Stomach (tissue), 9 donors: ENCODE data around the gene SCN5A. TPM values are rescaled to one million over a fixed set of nuclear protein-coding genes. Genes with fewer than 3 reads are reported as not detected.

ENCODE experiments used
- DNase-seq, 2 donors: peaks; one replicate each; pipeline versions ENCODE4 v3.0.0 to v3.0.0-alpha.2; 2013 to 2019
- H3K27ac ChIP-seq, 5 donors: fragments of 200-600 bp in 4 of 5; sonication (generic) in 4 of 5; one replicate each; pipeline ENCODE4 v1.5.1; 2013 to 2019; ENCODE audit warnings: mild to moderate bottlenecking in 1 of 5, moderate library complexity in 1 of 5
- H3K27me3 ChIP-seq, 3 donors: fragments of 200-600 bp; sonication (generic); one replicate each; pipeline ENCODE4 v1.5.1; 2017 to 2019; ENCODE audit warnings: mixed run types in 1 of 3
- H3K36me3 ChIP-seq, 4 donors: fragments of 200-600 bp; sonication (generic); 1 replicate in 3 of 4; 2 replicates in 1 of 4; pipeline ENCODE4 v1.5.1; 2016 to 2019
- H3K4me1 ChIP-seq, 4 donors: fragments of 200-600 bp; sonication (generic); one replicate each; pipeline ENCODE4 v1.5.1; 2016 to 2019
- H3K4me3 ChIP-seq, 4 donors: fragments of 200-600 bp; sonication (generic) in 3 of 4; one replicate each; pipeline ENCODE4 v1.5.1; 2016 to 2019; ENCODE audit warnings: mild to moderate bottlenecking in 1 of 4
- H3K9me3 ChIP-seq, 4 donors: fragments of 200-600 bp; sonication (generic); one replicate each; pipeline ENCODE4 v1.5.1; 2016 to 2019
- EP300 ChIP-seq: sonication (generic); formaldehyde crosslinking; IDR thresholded peaks from one replicate; pipeline ENCODE4 v1.6.1; 2017; ENCODE audit warnings: antibody characterized with exemption
- POLR2A ChIP-seq, 4 donors: fragments of 450-650 bp; IDR thresholded peaks; one replicate each; pipeline ENCODE4 v1.6.1; 2016; ENCODE audit warnings: antibody characterized with exemption in 4 of 4, control low read depth in 2 of 4, mild to moderate bottlenecking in 1 of 4, moderate library complexity in 1 of 4
- POLR2AphosphoS5 ChIP-seq, 3 donors: sonication (generic); formaldehyde crosslinking; IDR thresholded peaks; one replicate each; pipeline ENCODE4 v1.6.1; 2016; ENCODE audit warnings: antibody characterized with exemption in 3 of 3
- WGBS, 5 donors: extraction: QIAGEN DNeasy Blood & Tissue Kit in 3 of 5; methylation state at CpG; one replicate each; pipeline versions ENCODE4 v1.1.5 to v1.1.7; 2013 to 2018; 5-methylcytosine and 5-hydroxymethylcytosine counted together
- intact Hi-C: fragments of 100-400 bp; cut with DNase I; formaldehyde crosslinking; loops from one replicate; pipeline ENCODE4 v1.15.1; 2023; ENCODE audit warnings: low total_unique reads
- polyA plus RNA-seq, 3 donors: library from polyadenylated mRNA; stranded (reverse); fragments of 200-250 nt; gene quantifications; one replicate each; pipeline ENCODE4 v1.2.3, GENCODE V29; 2013
- total RNA-seq, 5 donors: library from RNA; depleted of rRNA; stranded (reverse); fragments of >200 nt; gene quantifications; one replicate each; pipeline versions ENCODE4 v1.1.0 to v1.2.3, GENCODE V29; 2014 to 2016
- TF ChIP-seq, protein P1 (sequence below), 7 experiments: fragments of 450-650 bp in 4 of 7; fragments of 200-600 bp in 3 of 7; sonication (generic) in 3 of 7; IDR thresholded peaks; one replicate each; pipeline ENCODE4 v1.5.1; 2016 to 2019; ENCODE audit warnings: antibody characterized with exemption in 7 of 7, control low read depth in 2 of 7, mild to moderate bottlenecking in 1 of 7
- donor health status: healthy with polysubstance abuse.
- donor health status: Bipolar disorder and iron deficiency.
- donor health status: healthy.

SCN5A gene
- total and polyA plus RNA-seq, 8 donors, result 0.05 to 1.1 (median 0.10) TPM; not detected in 4

DNA sequence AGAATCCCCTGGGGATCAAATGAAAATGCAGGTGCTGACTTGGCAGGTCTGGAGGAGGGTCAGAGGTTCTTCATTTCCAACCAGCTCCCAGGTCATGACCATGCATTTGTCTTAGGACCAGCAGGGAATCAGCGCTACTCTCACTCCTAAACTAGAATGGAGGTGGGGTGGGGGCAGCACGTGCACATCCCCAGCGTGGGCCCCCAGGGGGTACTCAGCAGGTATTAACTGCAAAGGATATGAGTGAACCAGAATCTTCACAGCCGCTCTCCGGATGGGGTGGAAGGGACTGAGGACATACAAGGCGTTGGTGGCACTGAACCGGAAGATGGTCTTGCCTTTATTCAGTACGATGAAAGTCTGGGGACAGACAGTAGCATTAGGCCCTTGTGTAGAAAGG is 19.4 kb downstream of the SCN5A start:
- TF ChIP-seq POLR2AphosphoS5 (IDR thresholded peaks at IDR 0.05) (no peak), EP300 (no peak), POLR2A (IDR thresholded peaks at IDR 0.05) (no peak)
- TF ChIP-seq, protein P1, sequence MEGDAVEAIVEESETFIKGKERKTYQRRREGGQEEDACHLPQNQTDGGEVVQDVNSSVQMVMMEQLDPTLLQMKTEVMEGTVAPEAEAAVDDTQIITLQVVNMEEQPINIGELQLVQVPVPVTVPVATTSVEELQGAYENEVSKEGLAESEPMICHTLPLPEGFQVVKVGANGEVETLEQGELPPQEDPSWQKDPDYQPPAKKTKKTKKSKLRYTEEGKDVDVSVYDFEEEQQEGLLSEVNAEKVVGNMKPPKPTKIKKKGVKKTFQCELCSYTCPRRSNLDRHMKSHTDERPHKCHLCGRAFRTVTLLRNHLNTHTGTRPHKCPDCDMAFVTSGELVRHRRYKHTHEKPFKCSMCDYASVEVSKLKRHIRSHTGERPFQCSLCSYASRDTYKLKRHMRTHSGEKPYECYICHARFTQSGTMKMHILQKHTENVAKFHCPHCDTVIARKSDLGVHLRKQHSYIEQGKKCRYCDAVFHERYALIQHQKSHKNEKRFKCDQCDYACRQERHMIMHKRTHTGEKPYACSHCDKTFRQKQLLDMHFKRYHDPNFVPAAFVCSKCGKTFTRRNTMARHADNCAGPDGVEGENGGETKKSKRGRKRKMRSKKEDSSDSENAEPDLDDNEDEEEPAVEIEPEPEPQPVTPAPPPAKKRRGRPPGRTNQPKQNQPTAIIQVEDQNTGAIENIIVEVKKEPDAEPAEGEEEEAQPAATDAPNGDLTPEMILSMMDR (IDR thresholded peaks at IDR 0.05), result no peak
- WGBS, 5 donors, result 72 to 82% (median 72%) methylated on average over 8 of the region's 8 CpGs
- H3K36me3 ChIP-seq, result no peaks in the 10 kb centered on the region
- no peak for DNase-seq
- H3K4me1 ChIP-seq, result no peaks in the 10 kb centered on the region
- intact Hi-C loops, result no loop called here
- H3K4me3 ChIP-seq, result no peak overlapping the region
- H3K27me3 ChIP-seq, result peaks cover 0 to 13% (median 0%) of the 10 kb centered on the region in 3 donors
- no peaks in the 10 kb centered on the region for H3K9me3 ChIP-seq
- H3K27ac ChIP-seq, result no peak overlapping the region

DNA sequence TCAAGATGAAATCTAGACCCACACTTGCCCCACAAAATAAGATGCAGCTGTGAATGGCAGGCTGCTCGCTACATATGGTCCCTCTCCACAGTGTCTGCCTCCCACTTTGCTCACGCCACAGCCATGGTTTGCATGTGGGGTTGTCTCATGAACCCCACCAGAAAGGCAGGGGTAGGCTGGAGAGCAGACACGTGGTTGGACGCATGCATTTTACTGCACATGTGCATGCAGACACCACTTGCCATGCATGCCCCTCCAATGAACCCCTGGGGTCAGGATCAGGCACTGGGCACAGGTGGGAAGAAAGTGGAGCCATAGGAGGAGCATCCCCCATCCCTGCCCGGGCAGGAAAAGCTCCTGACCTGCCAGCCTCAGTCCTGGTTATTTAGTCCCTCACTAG is 20.7 kb downstream of the SCN5A start:
- no peaks in the 10 kb centered on the region for H3K9me3 ChIP-seq
- no peaks in the 10 kb centered on the region for H3K4me1 ChIP-seq
- 89 to 93% (median 89%) methylated on average over 4 to 5 of the region's 5 CpGs for WGBS, 5 donors
- no peak for DNase-seq
- H3K4me3 ChIP-seq, result no peak overlapping the region
- H3K36me3 ChIP-seq, result no peaks in the 10 kb centered on the region
- peaks cover 0 to 8% (median 0%) of the 10 kb centered on the region in 3 donors for H3K27me3 ChIP-seq
- TF ChIP-seq EP300 (no peak), POLR2A (IDR thresholded peaks at IDR 0.05) (no peak), POLR2AphosphoS5 (IDR thresholded peaks at IDR 0.05) (no peak)
- TF ChIP-seq, protein P1 (IDR thresholded peaks at IDR 0.05), result no peak
- no peak overlapping the region for H3K27ac ChIP-seq
- intact Hi-C loops, result no loop called here

DNA sequence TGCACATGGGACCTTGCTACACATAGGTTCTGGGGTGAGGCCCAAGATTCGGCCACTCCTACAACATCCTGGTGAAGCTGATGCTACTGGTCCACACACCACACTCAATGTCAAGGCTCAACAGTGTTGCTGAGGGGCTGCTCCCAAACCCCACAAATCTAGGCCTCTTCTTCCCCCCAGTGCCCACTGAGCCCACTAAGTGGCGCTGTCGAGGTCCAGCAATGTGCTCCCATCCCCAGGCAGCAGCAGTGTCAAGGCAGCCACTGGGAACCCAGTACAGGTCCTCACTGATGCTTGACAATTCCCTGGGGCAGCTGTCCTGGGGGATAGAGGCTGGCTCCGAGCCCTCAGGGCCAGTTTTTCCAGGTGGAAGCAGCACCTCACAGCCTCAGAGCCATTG is 21.5 kb downstream of the SCN5A start:
- no peak for DNase-seq
- no peak for TF ChIP-seq POLR2AphosphoS5 (IDR thresholded peaks at IDR 0.05)
- TF ChIP-seq EP300, result no peak
- TF ChIP-seq, protein P1 (IDR thresholded peaks at IDR 0.05), result no peak
- TF ChIP-seq POLR2A (IDR thresholded peaks at IDR 0.05), result no peak
- Histone ChIP-seq H3K36me3 (no peaks in the 10 kb centered on the region), H3K27me3 (peaks cover 0 to 5% (median 0%) of the 10 kb centered on the region in 3 donors), H3K27ac (no peak overlapping the region), H3K9me3 (no peaks in the 10 kb centered on the region), H3K4me1 (no peaks in the 10 kb centered on the region), H3K4me3 (no peak overlapping the region)
- WGBS, 5 donors, result 41 to 94% (median 51%) methylated on average over 2 to 4 of the region's 4 CpGs
- intact Hi-C loops, result no loop called here

DNA sequence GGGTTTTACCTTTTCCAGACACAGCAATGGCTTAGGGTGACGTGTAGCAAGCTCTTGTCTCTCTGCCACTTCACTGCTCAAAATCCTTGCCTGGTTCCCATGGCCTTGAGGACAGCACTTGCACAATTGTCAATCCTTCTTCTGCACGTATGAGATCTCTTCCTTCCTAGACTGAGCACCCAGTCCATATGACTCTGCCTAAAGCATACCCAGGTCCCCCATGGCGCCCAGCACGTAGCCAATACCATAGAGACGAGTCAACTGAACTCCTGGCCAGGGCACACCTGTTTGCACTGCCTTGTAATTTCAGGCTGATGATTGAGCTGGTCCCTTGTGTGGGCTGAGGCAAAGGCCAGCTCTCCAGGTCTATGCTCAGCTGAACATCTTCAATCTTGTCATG is 23.3 kb downstream of the SCN5A start:
- TF ChIP-seq, protein P1 (IDR thresholded peaks at IDR 0.05), result no peak
- TF ChIP-seq POLR2AphosphoS5 (IDR thresholded peaks at IDR 0.05) (no peak), EP300 (no peak)
- intact Hi-C loops, result no loop called here

More for the DNA sequence above, 23.3 kb downstream of the SCN5A start:
- no peaks in the 10 kb centered on the region for H3K9me3 ChIP-seq
- H3K4me1 ChIP-seq, result no peaks in the 10 kb centered on the region
- no peak overlapping the region for H3K4me3 ChIP-seq
- no peaks in the 10 kb centered on the region for H3K27me3 ChIP-seq
- 67 to 83% (median 76%) methylated on average over 5 of the region's 5 CpGs for WGBS, 5 donors
- no peaks in the 10 kb centered on the region for H3K36me3 ChIP-seq
- DNase-seq, result no peak
- no peak overlapping the region for H3K27ac ChIP-seq
